Measurements from ENCODE around the gene PFN3.
"Not testable (repeated sequence)": the region's sequence is repeated elsewhere in the genome, so short reads cannot be mapped to it uniquely, and the experiment has no call there.

PFN3 gene

GRCh38 chr5:177425196-177425800 lies 24.8 kb upstream of the PFN3 start:
- no peak for DNase-seq

GRCh38 chr5:177423671-177424070 lies 23.2 kb upstream of the PFN3 start:
- DNase-seq, result no peak

- DNase-seq, result no peak
These were observed 20.8 kb upstream of the PFN3 start for GRCh38 chr5:177421062-177421798.

- not testable (repeated sequence) for DNase-seq
These were observed 20.0 kb upstream of the PFN3 start for GRCh38 chr5:177420472-177420871.

GRCh38 chr5:177419046-177419445 lies 18.6 kb upstream of the PFN3 start:
- DNase-seq, result no peak

- not testable (repeated sequence) for DNase-seq
These were observed 16.6 kb upstream of the PFN3 start for GRCh38 chr5:177417081-177417480.

- DNase-seq, result no peak
These were observed 14.0 kb upstream of the PFN3 start for GRCh38 chr5:177414481-177414880.

- DNase-seq, result no peak
These were observed 12.3 kb upstream of the PFN3 start for GRCh38 chr5:177412603-177413233.

- no peak for DNase-seq
These were observed 10.1 kb upstream of the PFN3 start for GRCh38 chr5:177410575-177410974.

- no peak for DNase-seq
These were observed 8.8 kb upstream of the PFN3 start, which contains the start of gene F12 for GRCh38 chr5:177409043-177409801. F12 (minus strand) TSS chr5:177409564; CDS start chr5:177409527, 37 bp downstream.

- no peak for DNase-seq
These were observed 5.3 kb upstream of the PFN3 start for GRCh38 chr5:177405805-177406204.

GRCh38 chr5:177405312-177405711 lies 4.9 kb upstream of the PFN3 start:
- no peak for DNase-seq

GRCh38 chr5:177404641-177405179 lies 4.2 kb upstream of the PFN3 start:
- no peak for DNase-seq

- peak; percentile 43 for DNase-seq
These were observed 3.6 kb upstream of the PFN3 start for GRCh38 chr5:177403792-177404640.

GRCh38 chr5:177403102-177403791 lies 2.8 kb upstream of the PFN3 start:
- DNase-seq, result no peak

- peak; percentile 91 for DNase-seq
These were observed 2.0 kb upstream of the PFN3 start for GRCh38 chr5:177402271-177403043.

GRCh38 chr5:177397875-177398390 lies 2.5 kb downstream of the PFN3 start:
- no peak for DNase-seq

GRCh38 chr5:177396807-177397206 lies 3.7 kb downstream of the PFN3 start:
- no peak for DNase-seq

GRCh38 chr5:177396078-177396477 lies 4.4 kb downstream of the PFN3 start:
- DNase-seq, result no peak

GRCh38 chr5:177393990-177394389 lies 6.5 kb downstream of the PFN3 start:
- DNase-seq, result no peak

All from SHP77 treated with DMSO at 0.1 percent for 48 hours (cell line).